ENCODE data around the gene TOR1B.
A peak's percentile ranks its signal among the peaks of the same experiment; 100 is the strongest.

The TOR1B gene

DNA sequence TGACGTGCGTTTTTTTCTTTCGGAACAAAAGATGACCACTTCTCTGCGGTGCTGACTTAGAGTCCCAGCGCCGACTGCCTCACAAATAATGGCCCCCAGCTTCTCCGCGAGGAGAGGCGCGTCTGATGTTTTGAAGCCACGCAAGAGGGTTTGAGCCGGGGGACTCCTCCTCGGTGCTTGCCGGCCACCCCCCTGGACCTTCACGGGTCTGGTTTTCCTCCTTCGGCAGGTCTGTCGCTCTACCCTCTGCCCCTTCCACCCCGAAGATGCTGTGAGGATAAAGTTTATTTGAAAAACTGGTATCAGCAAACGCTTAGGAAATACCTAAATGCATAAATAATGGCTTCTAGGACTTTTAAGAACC, 32.9 kb downstream of the TOR1B start:
- peak overlapping the region; percentile 95 for H3K4me2 ChIP-seq (ENCODE audit: low read depth, low read length, poor library complexity, severe bottlenecking)
- no peaks in the 10 kb centered on the region for H3K27me3 ChIP-seq (ENCODE audit: low read length)
- H3K9me2 ChIP-seq (replicated peaks; ENCODE audit: insufficient read depth, low read length): no peaks in the 10 kb centered on the region
- H3F3A ChIP-seq (ENCODE audit: insufficient read depth): no peaks in the 10 kb centered on the region
- H3K79me2 ChIP-seq (ENCODE audit: insufficient read depth, low read length): peaks cover 18% of the 10 kb centered on the region
- peak overlapping the region; percentile 30 for H2AFZ ChIP-seq (ENCODE audit: low read depth, low read length, severe bottlenecking)
- TF ChIP-seq EZH2phosphoT487 (conservative IDR thresholded peaks at IDR 0.05; ENCODE audit: low read length): no peak
- TF ChIP-seq, protein P1, sequence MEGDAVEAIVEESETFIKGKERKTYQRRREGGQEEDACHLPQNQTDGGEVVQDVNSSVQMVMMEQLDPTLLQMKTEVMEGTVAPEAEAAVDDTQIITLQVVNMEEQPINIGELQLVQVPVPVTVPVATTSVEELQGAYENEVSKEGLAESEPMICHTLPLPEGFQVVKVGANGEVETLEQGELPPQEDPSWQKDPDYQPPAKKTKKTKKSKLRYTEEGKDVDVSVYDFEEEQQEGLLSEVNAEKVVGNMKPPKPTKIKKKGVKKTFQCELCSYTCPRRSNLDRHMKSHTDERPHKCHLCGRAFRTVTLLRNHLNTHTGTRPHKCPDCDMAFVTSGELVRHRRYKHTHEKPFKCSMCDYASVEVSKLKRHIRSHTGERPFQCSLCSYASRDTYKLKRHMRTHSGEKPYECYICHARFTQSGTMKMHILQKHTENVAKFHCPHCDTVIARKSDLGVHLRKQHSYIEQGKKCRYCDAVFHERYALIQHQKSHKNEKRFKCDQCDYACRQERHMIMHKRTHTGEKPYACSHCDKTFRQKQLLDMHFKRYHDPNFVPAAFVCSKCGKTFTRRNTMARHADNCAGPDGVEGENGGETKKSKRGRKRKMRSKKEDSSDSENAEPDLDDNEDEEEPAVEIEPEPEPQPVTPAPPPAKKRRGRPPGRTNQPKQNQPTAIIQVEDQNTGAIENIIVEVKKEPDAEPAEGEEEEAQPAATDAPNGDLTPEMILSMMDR (IDR thresholded peaks at IDR 0.05; ENCODE audit: insufficient read depth, low read length, poor library complexity, severe bottlenecking): no peak
- peak overlapping the region; percentile 86 for H3K4me3 ChIP-seq (ENCODE audit: insufficient read depth, low read length, poor library complexity, severe bottlenecking)
- H4K20me1 ChIP-seq (ENCODE audit: low read depth, low read length): no peaks in the 10 kb centered on the region
- peaks cover 9% of the 10 kb centered on the region; the same call in 1 of the 2 replicates for H3K36me3 ChIP-seq (ENCODE audit: low read length)
- H3K27ac ChIP-seq (ENCODE audit: low read depth, low read length): no peak overlapping the region
- H3K9ac ChIP-seq (ENCODE audit: low read length): peak overlapping the region; percentile 75
- no peaks in the 10 kb centered on the region for H3K9me3 ChIP-seq (ENCODE audit: insufficient read depth, low read length)

DNA sequence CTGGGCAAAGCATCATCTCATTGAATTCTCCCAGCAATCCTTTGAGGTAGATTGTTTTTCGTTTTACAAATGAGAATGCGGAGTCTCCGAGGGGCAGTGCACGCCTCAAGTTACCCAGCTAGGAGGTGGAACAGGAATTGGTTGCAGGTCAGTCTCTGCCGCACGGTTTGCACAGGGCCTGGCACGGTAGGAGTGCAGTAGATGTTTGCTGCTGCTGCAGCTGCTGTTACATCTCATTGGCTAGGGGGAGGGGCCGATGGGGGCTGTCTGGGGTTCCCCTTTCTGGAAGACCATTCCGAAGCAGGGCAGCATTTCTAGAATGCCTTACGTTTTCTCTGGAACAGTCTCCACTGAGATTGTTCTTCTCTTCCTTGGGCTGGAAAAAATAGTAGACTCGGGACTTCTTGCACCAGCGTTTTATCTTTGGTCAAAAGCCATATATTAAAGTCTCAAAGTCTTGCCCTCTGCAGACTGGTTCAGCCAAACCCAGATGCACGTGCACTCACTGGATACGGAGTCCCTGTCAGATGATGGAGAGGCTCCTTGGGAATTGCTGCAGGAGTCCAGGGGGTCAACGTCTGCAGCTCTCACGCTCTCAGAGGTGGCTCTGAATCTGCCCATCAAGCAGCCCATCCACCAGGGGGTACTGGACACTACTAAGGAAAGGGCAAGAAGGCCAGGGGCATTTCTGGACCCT, 33.5 kb downstream of the TOR1B start:
- peak overlapping the region; percentile 95 for H3K4me2 ChIP-seq (ENCODE audit: low read depth, low read length, poor library complexity, severe bottlenecking)
- H3K9me2 ChIP-seq (replicated peaks; ENCODE audit: insufficient read depth, low read length): no peaks in the 10 kb centered on the region
- no peaks in the 10 kb centered on the region for H4K20me1 ChIP-seq (ENCODE audit: low read depth, low read length)
- H3K36me3 ChIP-seq (ENCODE audit: low read length): peaks cover 5% of the 10 kb centered on the region; the same call in 1 of the 2 replicates
- H3K27ac ChIP-seq (ENCODE audit: low read depth, low read length): no peak overlapping the region
- TF ChIP-seq, protein P1 (IDR thresholded peaks at IDR 0.05; ENCODE audit: insufficient read depth, low read length, poor library complexity, severe bottlenecking): no peak
- no peak for TF ChIP-seq EZH2phosphoT487 (conservative IDR thresholded peaks at IDR 0.05; ENCODE audit: low read length)
- H3K27me3 ChIP-seq (ENCODE audit: low read length): no peaks in the 10 kb centered on the region
- no peaks in the 10 kb centered on the region for H3K9me3 ChIP-seq (ENCODE audit: insufficient read depth, low read length)
- H3F3A ChIP-seq (ENCODE audit: insufficient read depth): no peaks in the 10 kb centered on the region
- H3K9ac ChIP-seq (ENCODE audit: low read length): peak overlapping the region; percentile 75
- peaks cover 18% of the 10 kb centered on the region for H3K79me2 ChIP-seq (ENCODE audit: insufficient read depth, low read length)
- peak overlapping the region; percentile 30 for H2AFZ ChIP-seq (ENCODE audit: low read depth, low read length, severe bottlenecking)
- peak overlapping the region; percentile 86 for H3K4me3 ChIP-seq (ENCODE audit: insufficient read depth, low read length, poor library complexity, severe bottlenecking)

DNA sequence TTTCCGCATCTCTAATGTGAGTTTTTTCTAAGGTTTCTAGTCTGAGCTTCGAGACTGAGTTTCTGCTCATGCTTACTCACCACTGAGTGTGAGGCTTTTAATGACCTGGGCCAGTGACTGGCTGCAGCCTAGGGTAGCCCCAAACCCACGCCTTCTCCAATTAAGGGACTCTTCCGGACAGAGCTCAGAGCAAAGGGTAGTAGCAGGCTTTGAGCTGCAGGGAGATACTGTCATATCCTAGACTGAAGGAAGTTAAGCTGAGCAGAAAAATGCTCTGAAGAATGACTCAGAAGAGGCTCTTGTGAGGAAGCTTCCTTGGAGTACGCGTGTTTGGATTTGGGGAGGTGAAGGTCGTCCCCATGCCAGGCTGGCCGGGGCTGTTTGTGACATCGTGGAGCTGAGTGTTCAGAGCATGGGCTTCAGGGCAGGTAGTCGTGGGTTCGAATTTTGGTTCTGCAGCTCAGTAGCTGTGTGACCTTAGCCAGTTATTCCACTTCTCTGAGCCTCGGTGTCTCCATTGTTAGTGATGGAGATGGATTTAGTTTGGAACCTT, 35.8 kb downstream of the TOR1B start:
- H3K27me3 ChIP-seq (ENCODE audit: low read length): no peaks in the 10 kb centered on the region
- no peaks in the 10 kb centered on the region for H3K9me2 ChIP-seq (replicated peaks; ENCODE audit: insufficient read depth, low read length)
- H3K4me2 ChIP-seq (ENCODE audit: low read depth, low read length, poor library complexity, severe bottlenecking): no peak overlapping the region
- no peaks in the 10 kb centered on the region for H4K20me1 ChIP-seq (ENCODE audit: low read depth, low read length)
- H2AFZ ChIP-seq (ENCODE audit: low read depth, low read length, severe bottlenecking): no peak overlapping the region
- no peak overlapping the region for H3K4me3 ChIP-seq (ENCODE audit: insufficient read depth, low read length, poor library complexity, severe bottlenecking)
- TF ChIP-seq, protein P1 (IDR thresholded peaks at IDR 0.05; ENCODE audit: insufficient read depth, low read length, poor library complexity, severe bottlenecking): no peak
- no peak for TF ChIP-seq EZH2phosphoT487 (conservative IDR thresholded peaks at IDR 0.05; ENCODE audit: low read length)
- no peaks in the 10 kb centered on the region for H3K9me3 ChIP-seq (ENCODE audit: insufficient read depth, low read length)
- no peak overlapping the region for H3K9ac ChIP-seq (ENCODE audit: low read length)
- peaks cover 11% of the 10 kb centered on the region for H3K79me2 ChIP-seq (ENCODE audit: insufficient read depth, low read length)
- no peak overlapping the region for H3K27ac ChIP-seq (ENCODE audit: low read depth, low read length)
- no peaks in the 10 kb centered on the region for H3K36me3 ChIP-seq (ENCODE audit: low read length)
- no peaks in the 10 kb centered on the region for H3F3A ChIP-seq (ENCODE audit: insufficient read depth)
